ENCODE measurements around the gene LRRC57. TPM values are rescaled to one million over a fixed set of nuclear protein-coding genes. Genes with fewer than 3 reads are reported as not detected.

Gene LRRC57
- total RNA-seq, 1 experiment from 2014 or later: 22.7 TPM

GRCh38 chr15:42490291-42490670 lies 58.3 kb downstream of the LRRC57 start:
- Histone ChIP-seq H3K27ac (peak overlapping the region; percentile 86; the same call in 1 of the 2 replicates), H3K79me2 (ENCODE audit: low read depth) (peaks cover 23% of the 10 kb centered on the region; the same call in 1 of the 2 replicates), H3K36me3 (ENCODE audit: low read depth) (no peaks in the 10 kb centered on the region), H3K27me3 (ENCODE audit: insufficient read depth, low read depth) (no peaks in the 10 kb centered on the region), H4K20me1 (ENCODE audit: insufficient read depth) (no peaks in the 10 kb centered on the region; the same call in 1 of the 2 replicates), H3K9me2 (ENCODE audit: insufficient read depth) (no peaks in the 10 kb centered on the region), H3K4me2 (peak overlapping the region; percentile 97), H2AFZ (peak overlapping the region; percentile 89), H3K4me3 (peak overlapping the region; percentile 70), H3F3A (ENCODE audit: insufficient read depth, low read depth) (peaks cover 12% of the 10 kb centered on the region; the same call in 1 of the 2 replicates), H3K4me1 (replicated peaks; ENCODE audit: insufficient read depth) (peaks cover 22% of the 10 kb centered on the region), H3K9me3 (ENCODE audit: insufficient read depth, low read depth) (no peaks in the 10 kb centered on the region)
- no TSS peak for BruUV-seq (replicated peaks)
- intact Hi-C loops (cut with micrococcal nuclease; ENCODE audit: unreplicated experiment): loop anchor here (2.0 kb wide), 1 partner anchor 59 kb away; the partner anchor contains the start of genes HAUS2 and LRRC57
- DNase-seq: no peak
- CTCF ChIA-PET: no interaction called here
- POLR2A ChIA-PET (ENCODE audit: unreplicated experiment): interaction anchor here (0.6 kb wide), 1 partner anchor 94 kb away, joined by 7 read pairs; no protein-coding TSS in a partner anchor
- TF ChIP-seq EZH2 (IDR thresholded peaks at IDR 0.05; ENCODE audit: low read depth) (no peak), CTCF (conservative IDR thresholded peaks at IDR 0.05) (no peak)

Other genes starting within 250 kb of the LRRC57 start
- gene CAPN3, start 189.3 kb downstream of the LRRC57 start, total RNA-seq (2021): 0.18 and 0.50 TPM in 2 replicates
- gene ZNF106, start 57.7 kb downstream of the LRRC57 start, total RNA-seq (2021): 60.1 and 73.4 TPM in 2 replicates
- 47.1 and 65.8 TPM in 2 replicates for gene SNAP23, start 53.2 kb downstream of the LRRC57 start, total RNA-seq (2021)
- 17.7 and 23.7 TPM in 2 replicates for gene HAUS2, start within 50 bp of the LRRC57 start, total RNA-seq (2021)
- 1.7 and 2.4 TPM in 2 replicates for gene STARD9, start 26.8 kb upstream of the LRRC57 start, total RNA-seq (2021)
- 19.2 and 23.4 TPM in 2 replicates for gene CDAN1, start 188.3 kb upstream of the LRRC57 start, total RNA-seq (2021)